SJCRH30 (cell line): ENCODE results near the gene KCNIP4. TPM values are rescaled to one million over a fixed set of nuclear protein-coding genes. Genes with fewer than 3 reads are reported as not detected.

Source experiments
- DNase-seq, 2 experiments: peaks; one replicate each; pipeline ENCODE4 v3.0.0-alpha.2; 2015 to 2020
- H3K27ac ChIP-seq: fragments of 250-450 bp; sonication (Bioruptor Pico); 2 replicates; pipeline ENCODE4 v1.5.1; 2020; ENCODE audit warnings: mild to moderate bottlenecking, moderate library complexity
- H3K27me3 ChIP-seq: fragments of 250-450 bp; sonication (Bioruptor Pico); 2 replicates; pipeline ENCODE4 v1.5.1; 2020; ENCODE audit warnings: mild to moderate bottlenecking, moderate library complexity
- H3K36me3 ChIP-seq: fragments of 250-450 bp; sonication (Bioruptor Pico); 2 replicates; pipeline ENCODE4 v1.5.1; 2020; ENCODE audit warnings: mild to moderate bottlenecking, moderate library complexity
- H3K4me1 ChIP-seq: fragments of 250-450 bp; sonication (Bioruptor Pico); 2 replicates; pipeline ENCODE4 v1.5.1; 2020; ENCODE audit warnings: mild to moderate bottlenecking, moderate library complexity
- H3K4me3 ChIP-seq: fragments of 250-450 bp; sonication (Bioruptor Pico); 2 replicates; pipeline ENCODE4 v1.5.1; 2020; ENCODE audit warnings: mild to moderate bottlenecking, moderate library complexity
- H3K9me3 ChIP-seq: fragments of 250-450 bp; sonication (Bioruptor Pico); replicated peaks from 2 replicates; pipeline ENCODE4 v1.5.1; 2020; ENCODE audit warnings: mild to moderate bottlenecking, moderate library complexity
- total RNA-seq: library from RNA; depleted of rRNA; stranded (reverse); fragments of >200 nt; shearing (Covaris generic); gene quantifications from 2 replicates; pipeline ENCODE4 v1.2.3, GENCODE V29; 2014

The KCNIP4 gene
- total RNA-seq, 1 experiment from 2014 or later, result 0.67 TPM

- H3K4me3 ChIP-seq, result no peak overlapping the region
Measured at GRCh38 chr4:21625447-21625846, 323.1 kb downstream of the KCNIP4 start.

GRCh38 chr4:21605006-21605405 lies 343.6 kb downstream of the KCNIP4 start:
- H3K27ac ChIP-seq, result no peak overlapping the region
- no peaks in the 10 kb centered on the region for H3K36me3 ChIP-seq
- H3K9me3 ChIP-seq, result no peaks in the 10 kb centered on the region
- no peak for DNase-seq
- no peak overlapping the region for H3K4me3 ChIP-seq
- no peaks in the 10 kb centered on the region for H3K27me3 ChIP-seq
- no peaks in the 10 kb centered on the region for H3K4me1 ChIP-seq

More at GRCh38 chr4:21625447-21625846, 323.1 kb downstream of the KCNIP4 start:
- peaks cover 2% of the 10 kb centered on the region; the same call in 1 of the 2 replicates for H3K4me1 ChIP-seq
- H3K36me3 ChIP-seq, result no peaks in the 10 kb centered on the region
- no peak for DNase-seq
- H3K27me3 ChIP-seq, result no peaks in the 10 kb centered on the region
- no peak overlapping the region for H3K27ac ChIP-seq
- H3K9me3 ChIP-seq, result no peaks in the 10 kb centered on the region

GRCh38 chr4:21596521-21596920 lies 352.1 kb downstream of the KCNIP4 start:
- Histone ChIP-seq H3K36me3 (no peaks in the 10 kb centered on the region), H3K4me1 (no peaks in the 10 kb centered on the region; the same call in 1 of the 2 replicates), H3K27ac (no peak overlapping the region), H3K4me3 (no peak overlapping the region), H3K9me3 (no peaks in the 10 kb centered on the region), H3K27me3 (no peaks in the 10 kb centered on the region; the same call in 1 of the 2 replicates)
- peak in 1 of 2 experiments; percentile 12 for DNase-seq

GRCh38 chr4:21593671-21594001 lies 354.9 kb downstream of the KCNIP4 start:
- Histone ChIP-seq H3K36me3 (no peaks in the 10 kb centered on the region), H3K4me1 (no peaks in the 10 kb centered on the region; the same call in 1 of the 2 replicates), H3K27ac (no peak overlapping the region), H3K27me3 (no peaks in the 10 kb centered on the region), H3K4me3 (no peak overlapping the region), H3K9me3 (no peaks in the 10 kb centered on the region)
- no peak for DNase-seq

- Histone ChIP-seq H3K9me3 (no peaks in the 10 kb centered on the region), H3K36me3 (no peaks in the 10 kb centered on the region), H3K27ac (no peak overlapping the region), H3K4me3 (no peak overlapping the region), H3K4me1 (no peaks in the 10 kb centered on the region; the same call in 1 of the 2 replicates), H3K27me3 (no peaks in the 10 kb centered on the region)
- DNase-seq, result peak; percentile 34 to 64
Measured at GRCh38 chr4:21592970-21593670, 355.5 kb downstream of the KCNIP4 start.

- no peaks in the 10 kb centered on the region for H3K4me1 ChIP-seq
- H3K27ac ChIP-seq, result no peak overlapping the region
- no peaks in the 10 kb centered on the region for H3K9me3 ChIP-seq
Measured at GRCh38 chr4:21577056-21577455, 371.5 kb downstream of the KCNIP4 start.

GRCh38 chr4:21571100-21571499 lies 377.5 kb downstream of the KCNIP4 start:
- H3K4me1 ChIP-seq, result no peaks in the 10 kb centered on the region
- no peaks in the 10 kb centered on the region for H3K27me3 ChIP-seq
- DNase-seq, result no peak
- no peaks in the 10 kb centered on the region for H3K36me3 ChIP-seq
- H3K9me3 ChIP-seq, result no peaks in the 10 kb centered on the region
- no peak overlapping the region for H3K4me3 ChIP-seq
- no peak overlapping the region for H3K27ac ChIP-seq

More at GRCh38 chr4:21577056-21577455, 371.5 kb downstream of the KCNIP4 start:
- Histone ChIP-seq H3K4me3 (no peak overlapping the region), H3K36me3 (no peaks in the 10 kb centered on the region), H3K27me3 (no peaks in the 10 kb centered on the region)
- no peak for DNase-seq

- Histone ChIP-seq H3K4me3 (no peak overlapping the region), H3K36me3 (no peaks in the 10 kb centered on the region), H3K9me3 (no peaks in the 10 kb centered on the region), H3K4me1 (no peaks in the 10 kb centered on the region), H3K27me3 (no peaks in the 10 kb centered on the region), H3K27ac (no peak overlapping the region)
- no peak for DNase-seq
Measured at GRCh38 chr4:21569638-21570037, 378.9 kb downstream of the KCNIP4 start.

- Histone ChIP-seq H3K9me3 (no peaks in the 10 kb centered on the region), H3K4me1 (no peaks in the 10 kb centered on the region), H3K27ac (no peak overlapping the region), H3K27me3 (no peaks in the 10 kb centered on the region; the same call in 1 of the 2 replicates), H3K4me3 (no peak overlapping the region), H3K36me3 (no peaks in the 10 kb centered on the region)
- no peak for DNase-seq
Measured at GRCh38 chr4:21555083-21555482, 393.5 kb downstream of the KCNIP4 start.

GRCh38 chr4:21554500-21554899 lies 394.1 kb downstream of the KCNIP4 start:
- no peak for DNase-seq
- no peaks in the 10 kb centered on the region for H3K4me1 ChIP-seq
- H3K27me3 ChIP-seq, result no peaks in the 10 kb centered on the region; the same call in 1 of the 2 replicates
- no peaks in the 10 kb centered on the region for H3K9me3 ChIP-seq
- H3K4me3 ChIP-seq, result no peak overlapping the region
- no peaks in the 10 kb centered on the region for H3K36me3 ChIP-seq
- H3K27ac ChIP-seq, result no peak overlapping the region

GRCh38 chr4:21554066-21554465 lies 394.5 kb downstream of the KCNIP4 start:
- DNase-seq, result no peak
- Histone ChIP-seq H3K9me3 (no peaks in the 10 kb centered on the region), H3K27me3 (no peaks in the 10 kb centered on the region; the same call in 1 of the 2 replicates), H3K27ac (no peak overlapping the region), H3K4me1 (no peaks in the 10 kb centered on the region), H3K4me3 (no peak overlapping the region), H3K36me3 (no peaks in the 10 kb centered on the region)

GRCh38 chr4:21552455-21552854 lies 396.1 kb downstream of the KCNIP4 start:
- no peaks in the 10 kb centered on the region for H3K4me1 ChIP-seq
- H3K9me3 ChIP-seq, result 0 out of 2 replicates have a peak, but pooled peaks cover under 1% of the 10 kb centered on the region
- H3K27ac ChIP-seq, result no peak overlapping the region
- DNase-seq, result no peak
- H3K27me3 ChIP-seq, result no peaks in the 10 kb centered on the region; the same call in 1 of the 2 replicates
- no peaks in the 10 kb centered on the region for H3K36me3 ChIP-seq
- H3K4me3 ChIP-seq, result no peak overlapping the region

- Histone ChIP-seq H3K9me3 (0 out of 2 replicates have a peak, but pooled peaks cover 6% of the 10 kb centered on the region), H3K27me3 (no peaks in the 10 kb centered on the region), H3K4me1 (no peaks in the 10 kb centered on the region), H3K4me3 (no peak overlapping the region), H3K36me3 (no peaks in the 10 kb centered on the region), H3K27ac (peak overlapping the region; percentile 17; the same call in 1 of the 2 replicates)
- peak in 1 of 2 experiments; percentile 13 for DNase-seq
Measured at GRCh38 chr4:21544955-21545354, 403.6 kb downstream of the KCNIP4 start.

GRCh38 chr4:21544415-21544814 lies 404.2 kb downstream of the KCNIP4 start:
- Histone ChIP-seq H3K4me3 (peak overlapping the region; percentile 10; the same call in 1 of the 2 replicates), H3K27me3 (no peaks in the 10 kb centered on the region), H3K9me3 (0 out of 2 replicates have a peak, but pooled peaks cover 6% of the 10 kb centered on the region), H3K4me1 (no peaks in the 10 kb centered on the region), H3K36me3 (no peaks in the 10 kb centered on the region), H3K27ac (peak overlapping the region; percentile 17; the same call in 1 of the 2 replicates)
- DNase-seq, result peak in 1 of 2 experiments; percentile 28

- Histone ChIP-seq H3K9me3 (0 out of 2 replicates have a peak, but pooled peaks cover 6% of the 10 kb centered on the region), H3K27ac (no peak overlapping the region), H3K4me3 (peak overlapping the region; percentile 10; the same call in 1 of the 2 replicates), H3K4me1 (no peaks in the 10 kb centered on the region), H3K36me3 (no peaks in the 10 kb centered on the region), H3K27me3 (no peaks in the 10 kb centered on the region)
- DNase-seq, result no peak
Measured at GRCh38 chr4:21543514-21543913, 405.1 kb downstream of the KCNIP4 start.
